NCI-H524 treated with DMSO at 0.1 percent for 48 hours (cell line): ENCODE measurements around the gene UBC.

Experiments used
- DNase-seq: peaks from one replicate; lab custom pipeline; 2025; lab: John Stamatoyannopoulos, UW

UBC gene

GRCh38 chr12:124914392-124915238, at the start of gene UBC:
Gene UBC, minus strand, starts transcription at chr12:124914650. Its CDS starts 879 bp downstream, at chr12:124913771.
- DNase-seq = no peak

GRCh38 chr12:124963211-124963610, 48.8 kb upstream of the UBC start:
- no peak for DNase-seq

GRCh38 chr12:124961055-124961454, 46.6 kb upstream of the UBC start:
- DNase-seq = no peak

- DNase-seq = no peak
These were observed 42.1 kb upstream of the UBC start for GRCh38 chr12:124956571-124956970.

- no peak for DNase-seq
These were observed 40.3 kb upstream of the UBC start for GRCh38 chr12:124954771-124955170.

GRCh38 chr12:124953689-124954405, 39.4 kb upstream of the UBC start:
- DNase-seq = no peak

GRCh38 chr12:124952801-124953200, 38.4 kb upstream of the UBC start:
- no peak for DNase-seq

GRCh38 chr12:124952295-124952694, 37.8 kb upstream of the UBC start:
- DNase-seq = no peak

- DNase-seq = no peak
These were observed 35.6 kb upstream of the UBC start for GRCh38 chr12:124949779-124950728.

- DNase-seq = no peak
These were observed 34.6 kb upstream of the UBC start for GRCh38 chr12:124949066-124949465.

- DNase-seq = no peak
These were observed 33.3 kb upstream of the UBC start for GRCh38 chr12:124947561-124948398.

GRCh38 chr12:124947013-124947412, 32.6 kb upstream of the UBC start:
- no peak for DNase-seq

- DNase-seq = no peak
These were observed 32.0 kb upstream of the UBC start for GRCh38 chr12:124946447-124946793.

- DNase-seq = no peak
These were observed 26.7 kb upstream of the UBC start for GRCh38 chr12:124941170-124941527.

GRCh38 chr12:124940393-124941169, 26.1 kb upstream of the UBC start:
- DNase-seq = no peak

GRCh38 chr12:124940143-124940392, 25.6 kb upstream of the UBC start:
- no peak for DNase-seq

- DNase-seq = no peak
These were observed 25.1 kb upstream of the UBC start for GRCh38 chr12:124939421-124940142.

- no peak for DNase-seq
These were observed 24.6 kb upstream of the UBC start for GRCh38 chr12:124939079-124939420.

- DNase-seq = no peak
These were observed 24.1 kb upstream of the UBC start for GRCh38 chr12:124938587-124938986.

GRCh38 chr12:124938108-124938507, 23.7 kb upstream of the UBC start:
- DNase-seq = no peak
